ENCODE data around the gene AHSP.
"Not testable (repeated sequence)": the region's sequence is repeated elsewhere in the genome, so short reads cannot be mapped to it uniquely, and the experiment has no call there.

The AHSP gene

GRCh38 chr16:31527734-31528274 lies at the start of gene AHSP:
TSS of gene AHSP (plus strand) at chr16:31527900. CDS start at chr16:31528140, 240 bp downstream.
- no peak for FAIRE-seq

- no peak for FAIRE-seq
These were observed 48.7 kb upstream of the AHSP start for GRCh38 chr16:31478956-31479355.

GRCh38 chr16:31479751-31480150 lies 47.9 kb upstream of the AHSP start:
- no peak for FAIRE-seq

GRCh38 chr16:31480851-31481536 lies 46.7 kb upstream of the AHSP start:
- no peak for FAIRE-seq

- FAIRE-seq: no peak
These were observed 44.6 kb upstream of the AHSP start, which contains the start of gene SLC5A2 for GRCh38 chr16:31483081-31483480. TSS of gene SLC5A2 (plus strand) at chr16:31483123. CDS start at chr16:31483137, 14 bp downstream.

GRCh38 chr16:31484048-31484447 lies 43.7 kb upstream of the AHSP start:
- not testable (repeated sequence) for FAIRE-seq

GRCh38 chr16:31484491-31485171 lies 43.1 kb upstream of the AHSP start:
- no peak for FAIRE-seq

- no peak for FAIRE-seq
These were observed 42.1 kb upstream of the AHSP start for GRCh38 chr16:31485571-31485970.

GRCh38 chr16:31486045-31486444 lies 41.7 kb upstream of the AHSP start:
- FAIRE-seq: no peak

GRCh38 chr16:31487071-31487719 lies 40.5 kb upstream of the AHSP start:
- no peak for FAIRE-seq

GRCh38 chr16:31487720-31488467 lies 39.8 kb upstream of the AHSP start:
- no peak for FAIRE-seq

- no peak for FAIRE-seq
These were observed 39.0 kb upstream of the AHSP start for GRCh38 chr16:31488468-31489297.

GRCh38 chr16:31489298-31489564 lies 38.5 kb upstream of the AHSP start:
- FAIRE-seq: no peak

- no peak for FAIRE-seq
These were observed 37.8 kb upstream of the AHSP start for GRCh38 chr16:31489616-31490584.

- FAIRE-seq: no peak
These were observed 35.8 kb upstream of the AHSP start for GRCh38 chr16:31491778-31492418.

GRCh38 chr16:31493506-31494125 lies 34.1 kb upstream of the AHSP start:
- no peak for FAIRE-seq

GRCh38 chr16:31496670-31497069 lies 31.0 kb upstream of the AHSP start:
- no peak for FAIRE-seq

- no peak for FAIRE-seq
These were observed 29.2 kb upstream of the AHSP start for GRCh38 chr16:31498493-31498892.

- no peak for FAIRE-seq
These were observed 27.8 kb upstream of the AHSP start for GRCh38 chr16:31499928-31500327.

Data from colon (tissue), 2 donors.